HEK293T (cell line): Measurements from ENCODE around the gene MUL1.

Experiments used
- ELF4 ChIP-seq: fragments of 450-650 bp; IDR thresholded peaks from 2 replicates; pipeline ENCODE4 v1.6.1; 2017; ENCODE audit warnings: antibody characterized with exemption
- FOXA1 ChIP-seq: fragments of 450-650 bp; IDR thresholded peaks from 2 replicates; pipeline ENCODE4 v1.6.1; 2016; ENCODE audit warnings: mild to moderate bottlenecking
- L3MBTL2 ChIP-seq: fragments of 450-650 bp; conservative IDR thresholded peaks from 2 replicates; pipeline ENCODE4 v1.6.1; 2016; ENCODE audit warnings: mild to moderate bottlenecking
- LEF1 ChIP-seq: fragments of 450-650 bp; IDR thresholded peaks from 2 replicates; pipeline ENCODE4 v1.6.1; 2017; ENCODE audit warnings: mild to moderate bottlenecking, borderline replicate concordance
- PKNOX1 ChIP-seq: fragments of 450-650 bp; IDR thresholded peaks from 2 replicates; pipeline ENCODE4 v1.6.1; 2016
- SP1 ChIP-seq: fragments of 450-650 bp; IDR thresholded peaks from 2 replicates; pipeline ENCODE4 v1.6.1; 2017

GRCh38 chr1:20555758-20556120 lies 47.8 kb upstream of the MUL1 start:
- no peak for TF ChIP-seq LEF1
- TF ChIP-seq PKNOX1: no peak
- TF ChIP-seq SP1: no peak
- TF ChIP-seq ELF4: no peak
- TF ChIP-seq FOXA1: no peak
- no peak for TF ChIP-seq L3MBTL2
